GM21447 (cell line): ENCODE data around the gene PCDH15.
"Not testable (repeated sequence)": the region's sequence is repeated elsewhere in the genome, so short reads cannot be mapped to it uniquely, and the experiment has no call there.

Experiments used
- ATAC-seq: cut with Tn5 transposase; IDR thresholded peaks from one replicate; pipeline ENCODE4 v1.9.1; 2021; ENCODE audit not compliant: unreplicated experiment

The PCDH15 gene

GRCh38 chr10:54010337-54010933, 790.6 kb downstream of the PCDH15 start:
- no peak for ATAC-seq

- no peak for ATAC-seq
Observed at GRCh38 chr10:54009672-54010071, 791.4 kb downstream of the PCDH15 start.

GRCh38 chr10:54002077-54002476, 799.0 kb downstream of the PCDH15 start:
- ATAC-seq, result no peak

GRCh38 chr10:53997953-53998352, 803.1 kb downstream of the PCDH15 start:
- ATAC-seq, result no peak

GRCh38 chr10:53990799-53991238, 810.2 kb downstream of the PCDH15 start:
- ATAC-seq, result no peak

GRCh38 chr10:53983431-53983830, 817.6 kb downstream of the PCDH15 start:
- no peak for ATAC-seq

GRCh38 chr10:53980210-53980609, 820.8 kb downstream of the PCDH15 start:
- no peak for ATAC-seq

GRCh38 chr10:53978301-53978700, 822.7 kb downstream of the PCDH15 start:
- ATAC-seq, result no peak

GRCh38 chr10:53977267-53977666, 823.8 kb downstream of the PCDH15 start:
- no peak for ATAC-seq

GRCh38 chr10:53957401-53957800, 843.6 kb downstream of the PCDH15 start:
- ATAC-seq, result no peak

- no peak for ATAC-seq
Observed at GRCh38 chr10:53955091-53955490, 845.9 kb downstream of the PCDH15 start.

GRCh38 chr10:53952698-53953630, 848.1 kb downstream of the PCDH15 start:
- no peak for ATAC-seq

GRCh38 chr10:53939654-53940053, 861.4 kb downstream of the PCDH15 start:
- ATAC-seq, result no peak

GRCh38 chr10:53930648-53931047, 870.4 kb downstream of the PCDH15 start:
- ATAC-seq, result no peak

GRCh38 chr10:53924051-53924700, 876.9 kb downstream of the PCDH15 start:
- not testable (repeated sequence) for ATAC-seq

- no peak for ATAC-seq
Observed at GRCh38 chr10:53918755-53919154, 882.3 kb downstream of the PCDH15 start.

- no peak for ATAC-seq
Observed at GRCh38 chr10:53909791-53910190, 891.2 kb downstream of the PCDH15 start.

GRCh38 chr10:53904506-53905241, 896.4 kb downstream of the PCDH15 start:
- ATAC-seq, result no peak

- ATAC-seq, result no peak
Observed at GRCh38 chr10:53903756-53904155, 897.3 kb downstream of the PCDH15 start.

- ATAC-seq, result no peak
Observed at GRCh38 chr10:53899463-53900160, 901.4 kb downstream of the PCDH15 start.
